ENCODE measurements around the gene MRPL27. TPM values are rescaled to one million over a fixed set of nuclear protein-coding genes. Genes with fewer than 3 reads are reported as not detected.
"Not testable (repeated sequence)": the region's sequence is repeated elsewhere in the genome, so short reads cannot be mapped to it uniquely, and the experiment has no call there.

MRPL27 gene
- total RNA-seq, 2 experiments from 2014 or later, result 13.7 to 14.8 TPM

DNA sequence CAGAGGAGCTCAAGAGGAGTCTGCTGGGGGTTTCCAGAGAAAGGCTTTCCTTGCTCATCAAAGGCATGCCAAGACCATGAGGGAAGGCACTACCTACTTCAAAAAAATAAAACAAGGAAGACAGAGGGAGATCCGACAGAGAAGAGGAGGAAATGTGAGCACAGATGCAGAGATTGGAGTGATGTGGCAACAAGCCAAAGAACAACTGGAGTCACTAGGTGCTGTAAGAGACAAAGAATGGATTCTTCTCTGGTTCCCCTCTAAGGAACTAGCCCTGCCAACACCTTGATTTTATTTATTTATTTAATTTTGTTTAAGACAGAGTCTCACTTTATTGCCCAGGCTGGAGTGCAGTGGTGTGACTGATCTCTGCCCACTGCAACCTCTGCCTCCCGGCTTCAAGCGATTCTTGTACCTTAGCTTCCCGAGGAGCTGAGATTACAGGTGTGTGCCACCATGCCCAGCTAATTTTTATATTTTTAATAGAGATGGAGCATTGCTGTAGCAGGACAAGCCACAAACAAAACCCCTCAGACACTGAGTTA is 39.3 kb upstream of the MRPL27 start:
- CTCF ChIA-PET, result no interaction called here

GRCh38 chr17:50407921-50408320 is 34.9 kb upstream of the MRPL27 start:
- H3K4me3 ChIP-seq (ENCODE audit: low read length), result no peak overlapping the region
- Mint-ChIP-seq H3K27ac (no peak overlapping the region), H3K4me3 (no peak overlapping the region), H3K36me3 (ENCODE audit: low read depth) (no peaks in the 10 kb centered on the region), H3K27me3 (peaks cover 27% of the 10 kb centered on the region), H3K4me1 (ENCODE audit: low read depth) (no peaks in the 10 kb centered on the region), H3K9me3 (no peaks in the 10 kb centered on the region)
- DNase-seq (no peak), ATAC-seq (ENCODE audit: poor library complexity) (no peak)
- ChIA-PET POLR2A (interaction anchor here (1.1 kb wide), 1 partner anchor 11 kb away, joined by 4 read pairs; the partner anchor contains the start of gene LRRC59), CTCF (interaction anchor here (1.6 kb wide), 1 partner anchor 11 kb away, joined by 4 read pairs; the partner anchor contains the start of gene LRRC59)
- H3K27ac ChIP-seq (ENCODE audit: low read depth in 1 of 2, low read length in 2 of 2), result no peak overlapping the region
- peaks cover 6 to 7% of the 10 kb centered on the region in 2 experiments for H3K27me3 ChIP-seq (ENCODE audit: control insufficient read depth in 1 of 2, insufficient read depth in 2 of 2, low read length in 2 of 2)
- H3K4me1 ChIP-seq (ENCODE audit: insufficient read depth, low read length), result no peaks in the 10 kb centered on the region
- intact Hi-C loops (cut with DNase I, micrococcal nuclease), result no loop called here
- TF ChIP-seq CTCF (IDR thresholded peaks at IDR 0.05), result no peak
- H3K36me3 ChIP-seq (ENCODE audit: insufficient read depth, low read length), result no peaks in the 10 kb centered on the region
- H3K9me3 ChIP-seq (ENCODE audit: control insufficient read depth in 1 of 2, insufficient read depth in 1 of 2, low read length in 2 of 2), result no peaks in the 10 kb centered on the region

More for the DNA sequence above, 39.3 kb upstream of the MRPL27 start:
- Histone ChIP-seq H3K36me3 (ENCODE audit: insufficient read depth, low read length) (no peaks in the 10 kb centered on the region), H3K27me3 (ENCODE audit: control insufficient read depth in 1 of 2, insufficient read depth in 2 of 2, low read length in 2 of 2) (no peaks in the 10 kb centered on the region), H3K4me1 (ENCODE audit: insufficient read depth, low read length) (no peaks in the 10 kb centered on the region), H3K9me3 (ENCODE audit: control insufficient read depth in 1 of 2, insufficient read depth in 1 of 2, low read length in 2 of 2) (no peaks in the 10 kb centered on the region), H3K27ac (ENCODE audit: low read depth in 1 of 2, low read length in 2 of 2) (no peak overlapping the region), H3K4me3 (ENCODE audit: low read length) (no peak overlapping the region)
- Mint-ChIP-seq H3K27ac (no peak overlapping the region), H3K4me3 (no peak overlapping the region), H3K36me3 (ENCODE audit: low read depth) (no peaks in the 10 kb centered on the region), H3K27me3 (peaks cover 4% of the 10 kb centered on the region), H3K4me1 (ENCODE audit: low read depth) (no peaks in the 10 kb centered on the region), H3K9me3 (no peaks in the 10 kb centered on the region)
- POLR2A ChIA-PET, result no interaction called here
- ATAC-seq (ENCODE audit: poor library complexity) (no peak), DNase-seq (no peak)
- intact Hi-C loops (cut with DNase I, micrococcal nuclease), result no loop called here
- no peak for TF ChIP-seq CTCF (IDR thresholded peaks at IDR 0.05)

DNA sequence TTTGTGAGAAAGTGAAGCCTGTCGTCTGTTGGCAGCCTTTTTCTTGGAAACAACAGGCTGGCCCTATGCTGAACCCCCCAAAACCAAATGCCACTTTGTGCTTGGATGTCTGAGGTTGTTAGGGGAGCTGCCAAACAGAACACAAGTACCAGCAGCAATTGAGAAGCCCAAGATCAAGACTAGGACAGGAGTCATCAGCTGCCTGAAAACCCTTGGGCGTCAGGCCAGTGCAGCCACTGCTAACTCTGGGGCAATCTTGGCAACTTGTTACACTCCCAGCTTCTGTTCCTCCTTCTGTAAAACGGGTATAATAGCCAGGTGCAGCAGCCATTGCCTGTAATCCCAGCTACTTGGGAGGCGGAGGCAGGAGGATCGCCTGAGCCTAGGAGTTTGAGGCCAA is 33.6 kb upstream of the MRPL27 start:
- Mint-ChIP-seq H3K4me3 (no peak overlapping the region), H3K27me3 (peaks cover 27% of the 10 kb centered on the region), H3K9me3 (no peaks in the 10 kb centered on the region), H3K36me3 (ENCODE audit: low read depth) (no peaks in the 10 kb centered on the region), H3K27ac (no peak overlapping the region), H3K4me1 (ENCODE audit: low read depth) (no peaks in the 10 kb centered on the region)
- TF ChIP-seq CTCF (IDR thresholded peaks at IDR 0.05), result no peak
- intact Hi-C loops (cut with DNase I, micrococcal nuclease), result no loop called here
- Histone ChIP-seq H3K27me3 (ENCODE audit: control insufficient read depth in 1 of 2, insufficient read depth in 2 of 2, low read length in 2 of 2) (peaks cover 6 to 7% of the 10 kb centered on the region in 2 experiments), H3K4me3 (ENCODE audit: low read length) (no peak overlapping the region), H3K9me3 (ENCODE audit: control insufficient read depth in 1 of 2, insufficient read depth in 1 of 2, low read length in 2 of 2) (no peaks in the 10 kb centered on the region), H3K36me3 (ENCODE audit: insufficient read depth, low read length) (no peaks in the 10 kb centered on the region), H3K4me1 (ENCODE audit: insufficient read depth, low read length) (no peaks in the 10 kb centered on the region), H3K27ac (ENCODE audit: low read depth in 1 of 2, low read length in 2 of 2) (no peak overlapping the region)
- ATAC-seq (ENCODE audit: poor library complexity) (no peak), DNase-seq (no peak)
- POLR2A ChIA-PET, result no interaction called here
- CTCF ChIA-PET, result interaction anchor here (1.6 kb wide), 1 partner anchor 9 kb away, joined by 6 read pairs; the partner anchor contains the start of gene LRRC59

GRCh38 chr17:50405351-50405750 is 32.4 kb upstream of the MRPL27 start:
- intact Hi-C loops (cut with DNase I, micrococcal nuclease); H3K27me3 ChIP-seq (ENCODE audit: control insufficient read depth in 1 of 2, insufficient read depth in 2 of 2, low read length in 2 of 2); POLR2A ChIA-PET; H3K27ac ChIP-seq (ENCODE audit: low read depth in 1 of 2, low read length in 2 of 2); H3K4me3 Mint-ChIP-seq; H3K36me3 ChIP-seq (ENCODE audit: insufficient read depth, low read length); H3K27ac Mint-ChIP-seq; ATAC-seq (ENCODE audit: poor library complexity); H3K4me3 ChIP-seq (ENCODE audit: low read length); H3K4me1 ChIP-seq (ENCODE audit: insufficient read depth, low read length); H3K36me3 Mint-ChIP-seq (ENCODE audit: low read depth); H3K4me1 Mint-ChIP-seq (ENCODE audit: low read depth); DNase-seq; H3K9me3 ChIP-seq (ENCODE audit: control insufficient read depth in 1 of 2, insufficient read depth in 1 of 2, low read length in 2 of 2); H3K9me3 Mint-ChIP-seq: not testable (repeated sequence)
- CTCF ChIA-PET, result interaction anchor here (1.6 kb wide), 1 partner anchor 8 kb away, joined by 6 read pairs; the partner anchor contains the start of gene LRRC59
- peaks cover 25% of the 10 kb centered on the region for H3K27me3 Mint-ChIP-seq

- H3K9me3 ChIP-seq (ENCODE audit: control insufficient read depth in 1 of 2, insufficient read depth in 1 of 2, low read length in 2 of 2); DNase-seq; H3K27me3 ChIP-seq (ENCODE audit: control insufficient read depth in 1 of 2, insufficient read depth in 2 of 2, low read length in 2 of 2); ATAC-seq (ENCODE audit: poor library complexity); H3K9me3 Mint-ChIP-seq; H3K27me3 Mint-ChIP-seq; H3K27ac ChIP-seq (ENCODE audit: low read depth in 1 of 2, low read length in 2 of 2); H3K4me3 ChIP-seq (ENCODE audit: low read length); H3K36me3 ChIP-seq (ENCODE audit: insufficient read depth, low read length); H3K27ac Mint-ChIP-seq: not testable (repeated sequence)
- peaks cover 20% of the 10 kb centered on the region for H3K36me3 Mint-ChIP-seq (ENCODE audit: low read depth)
- peaks cover 32% of the 10 kb centered on the region for H3K4me1 Mint-ChIP-seq (ENCODE audit: low read depth)
- ChIA-PET CTCF (interaction anchor here (1.7 kb wide), 1 partner anchor 31 kb away, joined by 3 read pairs; no protein-coding TSS in a partner anchor), POLR2A (interaction anchor here (4.0 to 4.6 kb wide), 2 partner anchors 28 to 37 kb away, joined by 35 to 52 read pairs; partner anchors contain the start of genes EME1 and MRPL27)
- intact Hi-C loops (cut with DNase I, micrococcal nuclease), result loop anchor here in 1 of 2 experiments (2.0 to 5.0 kb wide), 2 partner anchors 25 to 37 kb away; no protein-coding TSS in a partner anchor
- peaks cover 30% of the 10 kb centered on the region for H3K4me1 ChIP-seq (ENCODE audit: insufficient read depth, low read length)
- H3K4me3 Mint-ChIP-seq, result peak overlapping the region; percentile 45
Measured at GRCh38 chr17:50399591-50399990, 26.6 kb upstream of the MRPL27 start.
